ENCODE results near the gene SCART1. TPM values are rescaled to one million over a fixed set of nuclear protein-coding genes. Genes with fewer than 3 reads are reported as not detected.
"Not testable (repeated sequence)": the region's sequence is repeated elsewhere in the genome, so short reads cannot be mapped to it uniquely, and the experiment has no call there.

Gene SCART1
- 1 to 10 TPM in 3 of 4 donors, under 1 TPM in 1; 0.86 to 3.6 (median 2.1) TPM for polyA plus RNA-seq (ENCODE audit: insufficient read length in 4 of 4)

DNA sequence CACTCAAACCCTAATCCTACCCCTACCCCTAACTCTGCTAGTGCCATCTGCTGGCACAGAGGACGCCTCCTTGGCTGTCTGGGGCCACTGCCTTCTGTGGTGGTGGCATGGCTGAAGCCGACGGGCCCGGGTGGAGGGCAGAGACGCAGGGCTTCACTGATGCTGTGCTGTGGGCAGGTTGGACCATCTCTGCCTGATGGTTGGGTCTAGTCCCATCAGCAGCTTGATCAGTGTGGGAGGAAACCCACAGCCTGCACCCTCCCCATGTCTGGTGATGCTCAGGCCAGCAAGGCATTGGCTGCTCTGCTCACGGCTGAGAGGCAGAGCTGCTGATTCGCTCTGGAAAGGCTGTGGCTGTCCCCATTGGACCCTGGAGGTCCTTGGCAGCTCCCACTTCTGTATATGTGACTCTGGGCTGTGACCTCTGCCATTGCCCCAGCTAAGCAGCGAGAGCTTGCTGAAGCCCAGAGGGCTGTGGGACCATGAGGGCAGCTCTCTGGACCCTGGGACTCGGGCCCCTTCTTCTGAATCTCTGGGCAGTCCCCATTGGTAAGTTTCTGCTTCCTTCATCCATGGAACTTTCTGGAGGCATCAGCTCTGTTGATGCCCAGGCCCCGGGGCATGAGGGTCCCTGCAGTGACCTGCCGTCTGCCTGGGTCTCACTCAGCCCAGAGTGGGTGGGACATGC, at the start of gene SCART1:
Gene SCART1, plus strand, starts transcription at position 430 of the 688 bp plus-strand sequence. Its CDS starts 53 bp downstream, at position 483.
- no peak for DNase-seq (ENCODE audit: low read depth in 4 of 4, low spot score in 3 of 4)

GRCh38 chr10:133405272-133405671, 48.5 kb upstream of the SCART1 start:
- DNase-seq (ENCODE audit: low read depth in 4 of 4, low spot score in 3 of 4): no peak

- DNase-seq (ENCODE audit: low read depth in 4 of 4, low spot score in 3 of 4): no peak
Observed at GRCh38 chr10:133405844-133406527, 47.8 kb upstream of the SCART1 start.

- DNase-seq (ENCODE audit: low read depth in 4 of 4, low spot score in 3 of 4): no peak
Observed at GRCh38 chr10:133411523-133412380, 42.0 kb upstream of the SCART1 start.

- DNase-seq (ENCODE audit: low read depth in 4 of 4, low spot score in 3 of 4): no peak
Observed at GRCh38 chr10:133412381-133412711, 41.4 kb upstream of the SCART1 start.

DNA sequence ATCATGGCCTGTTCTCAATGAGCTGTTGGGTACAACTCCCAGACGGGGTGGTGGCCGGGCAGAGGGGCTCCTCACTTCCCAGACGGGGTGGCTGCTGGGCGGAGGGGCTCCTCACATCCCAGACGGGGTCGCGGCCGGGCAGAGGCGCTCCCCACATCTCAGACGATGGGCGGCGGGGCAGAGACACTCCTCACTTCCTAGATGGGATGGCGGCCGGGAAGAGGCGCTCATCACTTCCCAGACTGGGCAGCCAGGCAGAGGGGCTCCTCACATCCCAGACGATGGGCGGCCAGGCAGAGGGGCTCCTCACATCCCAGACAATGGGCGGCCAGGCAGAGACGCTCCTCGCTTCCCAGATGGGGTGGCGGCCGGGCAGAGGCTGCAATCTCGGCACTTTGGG, 39.3 kb upstream of the SCART1 start:
- not testable (repeated sequence) for DNase-seq (ENCODE audit: low read depth in 4 of 4, low spot score in 3 of 4)

- DNase-seq (ENCODE audit: low read depth in 4 of 4, low spot score in 3 of 4): no peak
Observed at GRCh38 chr10:133415752-133416151, 38.0 kb upstream of the SCART1 start.

DNA sequence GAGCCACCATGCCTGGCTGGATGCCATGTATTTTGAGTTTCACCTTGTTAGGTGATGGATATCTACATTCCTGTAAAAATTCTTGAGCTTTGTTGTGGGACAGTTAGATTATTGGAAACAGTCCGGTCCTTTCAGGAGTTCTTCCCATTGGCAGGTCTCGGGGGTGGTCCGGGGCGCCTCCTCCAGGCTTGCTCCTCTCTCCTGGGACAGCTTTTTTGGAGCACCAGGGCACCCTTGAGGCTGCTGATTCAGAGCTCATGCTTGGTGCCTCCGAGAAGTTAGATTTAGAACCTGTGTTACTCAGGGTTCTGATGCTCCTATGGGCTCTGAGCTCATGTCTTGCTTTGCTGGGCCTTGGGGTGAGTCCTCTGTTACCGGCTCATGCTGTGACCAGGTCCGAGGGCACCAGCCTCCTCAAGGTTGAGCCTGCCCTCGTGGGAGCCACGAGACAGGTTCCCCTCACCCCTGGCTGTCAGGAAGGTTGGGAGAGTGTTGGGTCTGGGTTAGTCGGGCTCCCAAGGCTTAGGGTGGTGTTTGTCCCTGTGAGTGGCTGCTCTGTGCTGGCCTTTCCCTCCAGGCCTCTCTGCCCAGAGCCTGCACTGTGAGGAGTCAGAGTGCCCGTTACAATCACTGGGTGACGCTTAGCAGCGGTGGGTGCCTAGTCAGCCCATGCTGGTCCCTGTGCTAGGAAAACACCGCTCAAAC, 35.3 kb upstream of the SCART1 start:
- no peak for DNase-seq (ENCODE audit: low read depth in 4 of 4, low spot score in 3 of 4)

DNA sequence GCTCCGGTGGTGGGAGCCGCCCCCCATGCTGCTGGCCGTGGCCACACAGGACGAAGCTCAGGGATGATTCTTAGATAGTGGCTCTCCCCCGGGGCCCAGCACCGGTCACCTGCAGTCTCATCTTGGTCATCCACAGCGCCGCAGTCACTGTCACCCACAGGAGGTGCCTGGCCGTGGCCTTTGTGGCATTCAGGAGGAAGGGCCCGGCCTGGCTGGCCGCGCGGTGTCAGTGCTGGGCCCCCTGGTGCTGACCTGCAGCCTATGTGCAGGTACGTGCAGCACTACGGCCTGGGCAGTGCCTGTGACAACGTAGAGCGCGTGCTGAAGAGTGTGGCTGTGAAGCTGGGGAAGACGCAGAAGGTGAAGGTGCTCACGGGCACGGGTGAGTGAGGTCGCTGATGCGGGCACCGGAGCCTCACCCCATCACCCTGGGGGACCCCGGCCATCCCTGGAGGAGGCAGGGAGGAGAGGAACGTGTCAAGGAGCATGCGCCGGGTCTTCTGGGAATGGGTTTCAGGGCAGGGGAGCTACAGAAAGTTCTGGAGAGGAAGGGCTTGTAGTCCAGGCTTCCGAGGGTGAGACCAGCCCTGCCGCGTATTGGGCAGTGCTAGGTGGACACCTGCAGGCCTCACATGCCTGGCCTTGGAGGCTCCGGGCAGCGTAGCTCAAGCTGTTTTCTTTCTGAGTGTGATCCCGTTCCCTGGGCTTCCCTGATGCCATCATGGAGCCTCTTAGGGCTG, 34.4 kb upstream of the SCART1 start:
- no peak for DNase-seq (ENCODE audit: low read depth in 4 of 4, low spot score in 3 of 4)

- DNase-seq (ENCODE audit: low read depth in 4 of 4, low spot score in 3 of 4): no peak
Observed at GRCh38 chr10:133420028-133420427, 33.7 kb upstream of the SCART1 start.

DNA sequence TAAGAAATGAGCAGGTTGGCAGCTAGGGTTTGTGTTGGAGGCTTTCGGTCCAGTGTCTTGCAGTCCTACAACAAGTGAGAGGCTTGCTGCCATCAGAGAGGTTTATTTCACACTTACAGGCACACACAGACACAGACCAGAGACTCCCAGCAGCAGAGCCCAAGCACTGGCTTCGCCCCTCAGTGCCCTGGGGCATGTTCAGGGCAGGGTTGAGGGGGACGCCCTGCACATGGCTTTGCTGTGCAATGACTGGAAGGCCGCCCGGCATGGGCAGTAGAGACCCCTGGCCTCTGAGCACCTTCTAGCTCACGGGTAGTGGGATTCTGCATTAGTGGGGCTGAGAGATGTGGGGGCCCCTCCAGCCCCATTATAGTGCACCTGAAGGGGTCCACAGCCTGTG, 33.2 kb upstream of the SCART1 start:
- no peak for DNase-seq (ENCODE audit: low read depth in 4 of 4, low spot score in 3 of 4)

- no peak for DNase-seq (ENCODE audit: low read depth in 4 of 4, low spot score in 3 of 4)
Observed at GRCh38 chr10:133421336-133422222, 32.2 kb upstream of the SCART1 start.

DNA sequence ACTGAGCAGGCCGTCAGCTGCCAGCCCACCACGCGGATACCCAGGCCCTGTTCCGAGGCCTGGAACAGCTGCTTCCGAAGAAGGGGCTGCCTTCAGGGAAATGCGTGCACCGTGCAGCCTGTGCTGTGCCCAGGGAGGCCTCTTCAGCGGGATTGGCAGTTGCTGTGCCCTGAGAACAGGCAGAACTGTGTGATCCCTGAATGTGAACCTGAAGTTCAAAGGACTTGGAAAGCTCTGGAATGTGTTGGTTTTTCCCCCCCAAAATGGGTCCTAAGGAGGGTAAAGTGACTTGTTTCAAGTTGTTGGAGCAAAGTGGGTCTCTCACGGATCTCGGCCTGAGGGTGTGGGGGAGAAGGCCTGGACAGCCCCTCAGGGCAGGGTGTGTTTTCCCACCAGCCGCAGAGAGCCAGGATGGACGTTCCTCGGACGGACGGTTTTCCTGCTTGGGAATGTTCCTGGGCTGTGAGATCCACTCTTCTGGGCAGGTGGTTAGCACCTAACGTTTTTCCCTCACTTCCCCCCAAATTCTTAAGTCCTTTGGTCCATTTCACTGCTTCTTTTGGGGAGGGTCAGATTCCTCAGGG, 31.4 kb upstream of the SCART1 start:
- DNase-seq (ENCODE audit: low read depth in 4 of 4, low spot score in 3 of 4): no peak

DNA sequence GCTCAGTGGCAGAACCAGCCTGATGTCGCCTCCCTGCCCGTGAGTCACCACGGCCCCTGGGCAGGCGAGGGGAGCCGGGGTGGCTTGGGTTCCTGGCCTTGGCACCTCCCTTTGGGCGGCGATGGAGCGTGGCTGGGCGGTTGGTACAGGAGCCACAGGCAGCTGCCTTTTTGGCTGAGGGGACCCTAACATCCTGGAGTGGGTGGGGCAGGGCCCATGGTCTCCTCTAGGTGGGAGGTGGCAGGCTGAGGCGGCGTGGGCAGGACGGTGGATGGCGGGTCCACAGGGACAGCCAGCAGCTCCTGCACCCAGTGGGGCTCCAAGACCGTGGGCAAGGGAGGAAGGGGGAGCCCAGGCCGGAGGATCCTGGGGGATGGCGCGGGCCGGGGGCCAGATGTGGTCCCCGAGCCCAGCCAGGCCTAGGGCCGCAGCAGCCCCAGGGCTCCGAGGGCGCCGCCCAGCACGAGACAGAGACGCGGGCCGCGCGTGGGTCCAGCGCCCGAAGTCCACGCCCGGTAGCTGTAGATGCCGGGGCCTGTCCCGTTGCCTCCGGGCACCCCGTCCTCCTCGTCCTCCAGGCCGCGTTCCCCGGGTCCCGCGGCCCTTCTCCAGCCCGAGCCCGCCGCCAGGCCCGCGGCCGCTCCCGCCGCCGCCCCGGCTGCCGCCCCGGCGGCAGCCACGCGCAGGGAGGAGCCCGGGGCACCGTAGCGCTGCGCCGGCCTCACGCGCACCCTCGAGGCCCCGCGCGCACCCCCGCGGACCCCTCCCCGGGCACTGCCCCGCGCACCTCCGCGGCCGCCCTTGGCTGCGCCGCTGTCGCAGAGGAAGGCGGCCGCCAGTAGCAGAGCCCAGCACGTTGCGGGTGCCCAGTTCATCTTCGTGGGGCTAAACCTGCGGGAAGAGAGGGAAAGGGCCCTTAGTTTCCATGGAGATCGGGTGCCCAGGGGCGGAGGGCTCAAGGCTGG, 30.7 kb upstream of the SCART1 start:
- no peak for DNase-seq (ENCODE audit: low read depth in 4 of 4, low spot score in 3 of 4)

DNA sequence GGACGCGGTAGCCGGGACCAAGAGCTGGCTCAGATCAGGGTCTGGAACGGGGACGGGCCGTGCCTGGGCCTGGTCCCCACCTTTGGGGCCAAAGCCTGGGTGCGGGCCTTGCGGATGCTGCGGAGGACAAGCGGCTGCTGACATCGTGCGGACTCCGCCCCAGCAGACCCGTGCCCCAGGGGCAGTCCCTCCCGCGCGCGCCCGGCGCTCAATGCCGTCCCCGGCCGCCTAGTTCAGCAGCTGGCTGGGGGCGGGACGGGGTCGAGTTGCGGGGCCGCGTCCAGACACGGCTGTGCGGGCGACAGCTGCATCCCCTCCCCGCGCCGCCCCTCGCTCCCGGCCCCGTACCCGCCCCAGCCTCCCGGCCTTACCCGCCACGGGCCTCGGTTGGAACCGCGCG, 29.6 kb upstream of the SCART1 start:
- not testable (repeated sequence) for DNase-seq (ENCODE audit: low read depth in 4 of 4, low spot score in 3 of 4)

GRCh38 chr10:133424601-133425000, 29.1 kb upstream of the SCART1 start, which contains the start of gene SPRN:
TSS of gene SPRN (minus strand) at chr10:133424625. CDS start at chr10:133423681, 944 bp downstream.
- not testable (repeated sequence) for DNase-seq (ENCODE audit: low read depth in 4 of 4, low spot score in 3 of 4)

- DNase-seq (ENCODE audit: low read depth in 4 of 4, low spot score in 3 of 4): not testable (repeated sequence)
Observed at GRCh38 chr10:133429571-133429970, 24.2 kb upstream of the SCART1 start.
